NCI-H1092 (cell line): ENCODE measurements around the gene RSAD2.
"Not testable (repeated sequence)": the region's sequence is repeated elsewhere in the genome, so short reads cannot be mapped to it uniquely, and the experiment has no call there.

Experiments used
- DNase-seq: peaks from one replicate; lab custom pipeline; 2025; lab: John Stamatoyannopoulos, UW

Gene RSAD2, protein sequence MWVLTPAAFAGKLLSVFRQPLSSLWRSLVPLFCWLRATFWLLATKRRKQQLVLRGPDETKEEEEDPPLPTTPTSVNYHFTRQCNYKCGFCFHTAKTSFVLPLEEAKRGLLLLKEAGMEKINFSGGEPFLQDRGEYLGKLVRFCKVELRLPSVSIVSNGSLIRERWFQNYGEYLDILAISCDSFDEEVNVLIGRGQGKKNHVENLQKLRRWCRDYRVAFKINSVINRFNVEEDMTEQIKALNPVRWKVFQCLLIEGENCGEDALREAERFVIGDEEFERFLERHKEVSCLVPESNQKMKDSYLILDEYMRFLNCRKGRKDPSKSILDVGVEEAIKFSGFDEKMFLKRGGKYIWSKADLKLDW

GRCh38 chr2:6877402-6878304, at the start of gene RSAD2:
RSAD2 (plus strand) TSS chr2:6877777; CDS start chr2:6877801, 24 bp downstream.
- peak; percentile 28 for DNase-seq

- no peak for DNase-seq
Observed at GRCh38 chr2:6828299-6828584, 49.3 kb upstream of the RSAD2 start.

- DNase-seq: no peak
Observed at GRCh38 chr2:6831229-6831628, 46.3 kb upstream of the RSAD2 start.

DNA sequence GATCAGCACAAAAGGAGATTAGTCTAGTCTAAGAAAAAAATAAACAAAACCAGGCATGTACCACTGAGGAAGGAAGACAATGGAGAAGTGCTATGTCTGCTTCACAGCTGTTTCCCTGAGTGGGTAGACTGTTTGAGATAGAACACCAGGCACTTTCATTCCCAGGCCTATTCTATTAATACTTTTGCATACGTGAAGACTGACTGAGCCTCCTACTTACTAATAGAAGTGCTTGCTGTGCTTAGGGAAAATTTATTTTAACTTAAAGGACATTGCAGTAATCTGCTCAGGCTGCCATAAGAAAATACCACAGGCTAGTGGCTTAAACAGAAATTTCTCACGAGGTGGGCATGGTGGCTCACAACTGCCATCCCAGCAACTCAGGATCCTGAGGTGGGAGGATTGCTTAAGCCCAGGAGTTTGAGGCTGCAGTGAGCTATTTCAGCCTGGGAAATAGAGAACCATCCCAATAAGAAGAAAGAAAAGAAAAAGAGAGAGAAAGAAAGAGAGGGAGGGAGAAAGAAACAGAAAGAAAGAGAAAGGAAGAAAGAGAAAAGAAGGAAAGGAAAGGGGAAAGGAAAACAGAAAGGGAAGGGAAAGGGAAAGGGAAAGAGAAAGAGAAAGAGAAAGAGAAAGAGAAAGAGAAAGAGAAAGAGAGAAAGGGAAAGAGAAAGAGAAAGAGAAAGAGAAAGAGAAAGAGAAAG, 44.8 kb upstream of the RSAD2 start:
- no peak for DNase-seq

GRCh38 chr2:6833300-6833604, 44.3 kb upstream of the RSAD2 start:
- DNase-seq: no peak

- no peak for DNase-seq
Observed at GRCh38 chr2:6834163-6834562, 43.4 kb upstream of the RSAD2 start.

DNA sequence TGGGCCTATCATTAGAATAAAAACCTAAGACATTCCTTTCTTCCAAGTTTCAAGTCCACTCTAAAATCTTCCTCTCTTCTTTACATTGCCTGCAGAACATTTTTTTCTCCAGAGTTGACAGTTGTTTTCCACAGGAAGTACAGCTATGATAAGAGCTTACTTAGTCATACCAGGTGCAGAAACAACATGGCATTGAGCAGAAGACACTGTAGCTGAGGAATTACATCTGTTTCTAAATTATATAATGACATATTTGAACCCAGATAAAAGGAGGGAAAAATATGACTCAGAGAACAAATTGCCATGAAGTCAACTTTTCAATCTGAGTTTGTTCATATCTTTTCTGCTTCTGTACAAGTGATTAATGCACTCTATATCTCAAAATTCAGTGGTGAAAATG, 42.1 kb upstream of the RSAD2 start:
- DNase-seq: no peak

GRCh38 chr2:6838673-6839319, 38.8 kb upstream of the RSAD2 start:
- DNase-seq: no peak

GRCh38 chr2:6841537-6842287, 35.9 kb upstream of the RSAD2 start:
- no peak for DNase-seq

DNA sequence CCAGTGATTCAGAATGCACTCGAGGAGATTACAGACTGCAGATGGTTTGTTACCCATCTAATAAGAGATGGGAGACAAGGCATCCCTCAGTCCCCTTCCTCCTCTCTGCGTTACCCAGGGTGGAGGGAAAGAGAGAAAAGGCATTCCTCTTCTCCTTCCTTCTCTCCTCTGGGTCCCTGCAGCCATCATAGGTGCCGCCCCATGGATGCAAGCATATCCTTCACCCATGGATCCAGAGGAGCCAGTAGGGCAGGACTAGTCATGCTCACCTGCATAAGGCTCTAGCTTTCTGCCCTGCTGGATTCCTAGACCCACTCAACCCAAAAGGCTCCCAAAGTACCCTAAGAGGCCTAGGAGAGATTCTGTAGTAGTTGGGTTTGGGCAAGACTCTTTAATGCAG, 32.3 kb upstream of the RSAD2 start:
- no peak for DNase-seq

DNA sequence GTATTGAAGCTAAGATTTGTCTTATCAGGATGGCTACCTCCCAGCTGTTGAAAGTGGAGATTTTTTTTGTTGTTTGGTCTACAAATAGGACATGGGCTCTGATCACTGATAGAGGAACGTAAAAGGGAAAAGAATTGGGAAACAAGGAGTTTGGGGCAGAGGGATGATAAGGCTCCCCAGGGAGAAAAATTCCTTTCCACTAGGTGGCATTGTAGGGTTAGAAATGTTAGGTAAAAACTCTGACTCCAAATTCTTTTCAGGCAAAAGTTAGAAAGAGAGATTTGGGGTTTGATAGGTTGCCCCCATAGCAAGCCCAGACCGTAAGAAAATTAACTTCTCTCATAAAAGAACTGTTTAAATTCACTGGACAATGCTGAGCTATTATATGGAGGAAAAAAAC, 31.7 kb upstream of the RSAD2 start:
- no peak for DNase-seq

GRCh38 chr2:6846540-6846939, 31.0 kb upstream of the RSAD2 start:
- DNase-seq: no peak

DNA sequence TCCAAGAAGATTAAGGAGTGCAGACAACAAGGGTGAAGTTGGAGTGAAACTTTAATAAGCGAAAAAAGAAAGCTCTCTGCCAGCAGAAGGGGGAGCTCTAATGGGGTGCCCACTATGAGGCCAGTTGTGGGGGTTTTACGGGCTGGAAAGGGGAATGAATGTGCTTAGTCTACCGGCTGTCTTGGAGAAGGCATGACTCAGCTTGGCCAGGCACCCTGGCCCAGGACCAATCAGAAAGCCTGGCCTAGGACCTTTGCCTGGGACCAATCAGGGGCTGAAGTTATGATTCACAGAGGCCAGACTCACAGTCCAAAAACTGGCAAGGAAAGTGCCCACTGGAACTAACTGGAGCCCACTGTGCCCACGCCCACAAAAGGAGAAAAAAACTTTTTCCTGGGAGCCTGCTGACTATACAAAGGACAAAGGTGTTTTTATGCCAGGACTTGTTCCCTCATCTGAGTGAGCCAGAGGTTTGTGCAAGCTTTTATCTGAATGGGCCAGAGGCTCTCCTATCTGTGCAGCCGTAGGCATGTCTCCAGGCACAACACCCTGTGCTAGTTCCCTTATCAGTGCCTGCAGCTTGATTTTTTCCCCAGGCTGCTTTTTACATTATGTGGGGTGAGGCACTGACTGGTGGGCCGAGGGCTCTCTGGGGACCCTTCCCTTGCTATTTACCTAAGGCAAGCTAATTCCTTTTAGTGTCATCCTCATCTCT, 30.5 kb upstream of the RSAD2 start:
- no peak for DNase-seq

DNA sequence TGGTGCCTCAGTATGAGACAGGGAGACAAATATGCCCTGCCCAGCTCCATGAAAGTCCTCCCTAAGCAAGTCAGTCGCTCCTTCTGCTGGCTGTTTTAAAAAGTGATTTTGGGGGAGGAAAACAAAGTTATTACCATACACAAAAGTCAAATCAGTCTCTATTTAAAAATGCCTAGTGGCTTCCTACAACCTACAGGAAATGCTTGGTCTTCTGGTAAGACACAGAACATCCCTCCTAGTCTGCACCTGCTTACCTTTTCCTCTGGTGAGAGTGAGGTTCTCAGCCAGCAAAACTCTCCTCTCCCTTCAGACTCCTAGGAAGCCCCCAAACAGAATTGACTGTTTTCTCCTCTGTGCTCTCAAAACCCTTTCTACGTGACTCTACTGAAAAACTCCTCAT, 25.4 kb upstream of the RSAD2 start:
- DNase-seq: no peak

GRCh38 chr2:6854416-6854815, 23.2 kb upstream of the RSAD2 start:
- DNase-seq: no peak

- DNase-seq: no peak
Observed at GRCh38 chr2:6855860-6856547, 21.6 kb upstream of the RSAD2 start.

DNA sequence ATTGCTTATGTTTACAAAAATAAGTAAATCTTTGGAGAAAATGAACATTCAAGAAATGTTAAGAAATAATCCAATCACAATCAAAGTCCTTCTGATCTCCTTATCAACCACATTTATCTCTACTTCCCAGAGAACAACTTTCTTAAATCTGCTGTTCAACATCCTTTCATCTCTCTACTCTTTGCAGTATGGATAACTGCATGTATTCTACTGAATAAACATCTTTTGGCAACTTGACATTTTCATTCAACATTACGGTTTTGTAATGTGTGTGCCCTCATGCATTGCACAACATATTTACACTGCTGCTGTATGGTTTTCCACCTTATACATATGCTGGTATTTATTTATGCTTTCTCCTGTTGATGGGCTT, 21.0 kb upstream of the RSAD2 start:
- DNase-seq: no peak

DNA sequence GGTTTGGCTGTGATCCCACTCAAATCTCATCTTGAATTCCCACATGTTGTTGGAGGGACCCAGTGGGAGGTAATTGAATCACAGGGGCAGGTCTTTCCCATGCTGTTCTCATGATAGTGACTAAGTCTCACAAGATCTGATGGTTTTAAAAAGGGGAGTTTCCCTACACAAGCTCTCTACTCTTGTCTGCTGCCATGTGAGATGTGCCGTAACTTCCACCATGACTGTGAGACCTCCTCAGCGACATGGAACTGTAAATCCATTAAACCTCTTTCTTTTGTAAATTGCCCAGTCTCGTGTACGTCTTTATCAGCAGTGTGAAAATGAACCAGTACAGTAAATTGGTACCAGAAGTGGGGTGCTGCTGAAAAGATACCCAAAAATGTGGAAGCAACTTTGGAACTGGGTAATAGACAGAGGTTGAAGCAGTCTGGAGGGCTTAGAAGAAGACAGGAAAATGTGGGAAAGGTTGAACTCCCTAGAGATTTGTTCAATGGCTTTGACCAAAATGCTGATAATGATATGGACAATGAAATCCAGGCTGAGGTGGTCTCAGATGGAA, 19.0 kb upstream of the RSAD2 start:
- DNase-seq: not testable (repeated sequence)

GRCh38 chr2:6860296-6860695, 17.3 kb upstream of the RSAD2 start:
- no peak for DNase-seq

GRCh38 chr2:6863792-6864191, 13.8 kb upstream of the RSAD2 start:
- peak; percentile 2 for DNase-seq
